AG09309 (cell line): Measurements from ENCODE around the gene ALDH1A1.

Source experiments
- DNase-seq: peaks from one replicate; pipeline ENCODE4 v3.0.0-alpha.2; 2010; ENCODE audit warnings: low read depth
- H3K4me3 ChIP-seq: 2 replicates; pipeline ENCODE4 v1.5.1; 2011; ENCODE audit warnings: mild to moderate bottlenecking, low read depth, low read length, moderate library complexity; ENCODE audit not compliant: control insufficient read depth
- CTCF ChIP-seq: IDR thresholded peaks from 2 replicates; pipeline ENCODE4 v1.5.1; 2011; ENCODE audit warnings: mild to moderate bottlenecking, low read depth, low read length, inconsistent platforms; ENCODE audit not compliant: insufficient read depth, control insufficient read depth; ENCODE audit errors: missing control alignments

The ALDH1A1 gene

GRCh38 chr9:72952381-72952690 lies 517 bp downstream of the ALDH1A1 start:
- DNase-seq: no peak
- H3K4me3 ChIP-seq: no peak overlapping the region
- no peak for TF ChIP-seq CTCF

GRCh38 chr9:72951520-72952380 lies 1.1 kb downstream of the ALDH1A1 start:
- DNase-seq: no peak
- no peak overlapping the region for H3K4me3 ChIP-seq
- no peak for TF ChIP-seq CTCF

GRCh38 chr9:72950875-72951442 lies 1.9 kb downstream of the ALDH1A1 start:
- no peak for TF ChIP-seq CTCF
- no peak for DNase-seq
- H3K4me3 ChIP-seq: no peak overlapping the region

- no peak for DNase-seq
- TF ChIP-seq CTCF: no peak
- H3K4me3 ChIP-seq: no peak overlapping the region
Observed at GRCh38 chr9:72949918-72950325, 2.9 kb downstream of the ALDH1A1 start.

GRCh38 chr9:72949244-72949582 lies 3.6 kb downstream of the ALDH1A1 start:
- no peak for TF ChIP-seq CTCF
- H3K4me3 ChIP-seq: no peak overlapping the region
- DNase-seq: no peak

GRCh38 chr9:72948575-72949243 lies 4.1 kb downstream of the ALDH1A1 start:
- TF ChIP-seq CTCF: no peak
- H3K4me3 ChIP-seq: no peak overlapping the region
- no peak for DNase-seq
